CD4-positive, alpha-beta T cell treated with Interleukin-4 for 1 hour (primary cell): ENCODE measurements around the gene NXPE1.
"Not testable (repeated sequence)": the region's sequence is repeated elsewhere in the genome, so short reads cannot be mapped to it uniquely, and the experiment has no call there.

Experiments
- DNase-seq, 2 donors: peaks; one replicate each; pipeline ENCODE4 v3.0.0-alpha.2; 2020 to 2022

The NXPE1 gene

DNA sequence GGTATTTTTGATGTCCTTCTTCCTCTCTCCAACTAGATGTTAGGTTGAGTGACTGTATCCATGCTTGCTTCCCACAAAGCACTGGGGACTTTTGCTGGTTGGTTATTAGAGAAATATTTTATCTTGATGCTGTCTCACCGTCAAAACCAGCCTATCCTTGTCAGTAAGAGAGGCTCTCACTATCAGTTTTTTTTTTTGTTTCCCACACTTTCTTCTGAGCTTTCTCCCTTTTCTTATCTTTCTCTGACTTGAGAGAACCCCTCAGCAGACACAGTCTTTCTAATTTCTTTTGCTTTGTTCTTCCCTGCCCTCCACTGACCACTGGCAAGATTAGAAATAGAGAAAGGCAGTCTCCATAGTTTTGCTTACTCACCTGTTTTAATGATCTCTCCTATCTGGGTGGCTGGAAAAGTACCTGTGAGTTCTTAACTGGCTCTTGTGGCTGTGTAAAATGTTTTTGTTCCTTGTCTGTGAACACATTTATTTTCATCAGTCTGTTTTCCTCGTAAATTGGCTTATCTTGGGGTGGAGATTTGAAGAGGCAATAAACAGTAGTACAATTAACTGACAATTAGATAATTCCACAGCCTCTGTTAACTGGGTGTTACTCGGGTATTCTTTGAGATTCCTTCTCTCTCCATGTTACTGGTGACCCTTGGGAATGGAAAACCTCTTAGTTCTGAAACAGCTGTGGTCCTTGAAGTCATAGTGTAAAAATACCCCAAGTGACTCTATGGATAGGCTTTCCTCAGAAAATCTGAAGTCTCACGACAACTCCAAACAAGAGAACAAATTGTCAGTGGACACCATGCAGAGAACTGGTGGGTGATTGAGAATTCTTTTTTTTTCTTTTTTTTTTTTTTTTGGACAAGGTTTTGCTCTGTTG lies at the start of gene NXPE1:
TSS of gene NXPE1 (minus strand) at position 457 of the 886 bp plus-strand sequence. CDS start 8,680 bp downstream, outside the sequence.
- DNase-seq = no peak

- no peak for DNase-seq
Observed at GRCh38 chr11:114609429-114609828, 49.7 kb upstream of the NXPE1 start.

GRCh38 chr11:114608605-114609004 lies 48.9 kb upstream of the NXPE1 start:
- not testable (repeated sequence) for DNase-seq

- no peak for DNase-seq
Observed at GRCh38 chr11:114607753-114608459, 48.2 kb upstream of the NXPE1 start.

DNA sequence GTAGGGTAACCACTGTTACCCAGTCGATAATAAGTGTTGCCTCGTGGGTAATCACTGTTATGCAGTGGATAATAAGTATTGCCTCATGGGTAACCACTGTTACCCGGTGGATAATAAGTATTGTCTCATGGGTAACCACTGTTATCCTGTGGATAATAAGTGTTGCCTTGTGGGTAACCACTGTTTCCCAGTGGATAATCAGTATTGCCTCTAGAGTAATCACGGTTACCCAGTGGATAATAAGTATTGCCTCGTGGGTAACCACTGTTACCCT lies 47.1 kb upstream of the NXPE1 start:
- not testable (repeated sequence) for DNase-seq

- DNase-seq = no peak
Observed at GRCh38 chr11:114606003-114606801, 46.5 kb upstream of the NXPE1 start.

DNA sequence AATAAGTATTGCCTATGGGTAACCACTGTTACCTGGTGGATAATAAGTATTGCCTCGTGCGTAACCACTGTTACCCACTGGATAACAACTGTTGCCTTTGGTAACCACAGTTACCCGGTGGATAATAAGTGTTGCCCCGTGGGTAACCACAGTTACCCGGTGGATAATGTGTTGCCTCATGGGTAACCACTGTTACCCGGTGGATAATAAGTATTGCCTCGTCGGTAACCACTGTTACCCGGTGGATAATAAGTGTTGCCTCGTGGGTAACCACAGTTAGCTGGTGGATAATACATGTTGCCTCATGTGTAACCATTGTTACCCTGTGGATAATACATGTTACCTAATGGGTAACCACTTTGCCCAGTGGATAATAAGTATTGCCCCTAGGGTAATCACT lies 45.7 kb upstream of the NXPE1 start:
- DNase-seq = no peak

DNA sequence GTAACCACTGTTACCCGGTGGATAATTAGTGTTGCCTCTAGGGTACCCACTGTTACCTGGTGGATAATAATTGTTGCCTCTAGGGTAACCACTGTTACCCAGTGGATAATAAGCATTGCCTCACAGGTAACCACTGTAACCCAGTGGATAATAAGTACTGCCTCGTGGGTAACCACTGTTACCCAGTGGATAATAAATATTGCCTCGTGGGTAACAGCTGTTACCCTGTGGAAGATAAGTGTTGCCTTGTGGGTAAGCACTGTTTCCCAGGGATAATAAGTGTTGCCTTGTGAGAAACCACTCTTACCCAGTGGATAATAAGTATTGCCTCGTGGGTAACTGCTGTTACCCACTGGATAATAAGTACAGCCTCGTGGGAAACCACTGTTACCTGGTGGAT lies 45.2 kb upstream of the NXPE1 start:
- DNase-seq = no peak

DNA sequence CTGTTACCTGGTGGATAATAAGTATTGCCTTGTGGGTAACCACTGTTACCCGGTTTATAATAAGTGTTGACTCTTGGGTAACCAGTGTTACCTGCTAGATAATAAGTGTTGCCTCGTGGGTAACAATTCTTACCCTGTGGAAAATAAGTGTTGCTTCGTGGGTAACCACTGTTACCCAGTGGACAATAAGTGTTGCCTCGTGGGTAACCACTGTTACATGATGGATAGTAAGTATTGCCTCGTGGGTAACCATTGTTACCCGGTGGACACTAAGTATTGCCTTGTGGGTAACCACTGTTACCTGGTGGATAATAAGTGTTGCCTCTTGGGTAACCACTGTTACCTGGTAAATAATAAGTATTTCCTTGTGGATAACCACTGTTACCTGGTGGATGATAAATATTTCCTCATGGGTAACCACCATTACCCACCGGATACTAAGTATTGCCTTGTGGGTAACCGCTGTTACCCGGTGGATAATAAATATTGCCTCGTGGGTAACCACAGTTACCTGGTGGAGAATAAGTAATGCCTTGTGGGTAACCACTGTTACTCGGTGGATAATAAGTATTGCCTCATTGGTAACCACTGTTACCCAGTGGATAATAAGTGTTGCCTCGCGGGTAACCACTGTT lies 44.6 kb upstream of the NXPE1 start:
- no peak for DNase-seq

- not testable (repeated sequence) for DNase-seq
Observed at GRCh38 chr11:114603151-114603550, 43.5 kb upstream of the NXPE1 start.

DNA sequence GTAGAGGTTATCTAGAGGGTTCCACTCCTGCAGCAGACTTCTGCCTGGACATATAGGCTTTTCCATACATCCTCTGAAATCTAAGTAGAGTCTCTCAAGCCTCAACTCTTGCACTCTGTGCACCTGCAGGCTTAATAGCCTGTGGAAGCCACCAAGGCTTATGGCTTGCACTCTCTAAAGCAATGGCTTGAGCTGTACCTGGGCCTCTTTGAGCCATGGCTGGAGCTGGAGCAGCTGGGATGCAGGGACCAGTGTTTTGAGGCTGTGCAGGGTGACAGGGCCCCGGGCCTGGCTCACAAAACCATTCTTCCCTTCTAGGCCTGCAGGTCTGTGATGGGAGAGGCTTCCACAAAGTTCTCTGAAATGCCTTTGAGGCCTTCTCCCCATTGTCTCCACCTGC lies 38.8 kb upstream of the NXPE1 start:
- no peak for DNase-seq

GRCh38 chr11:114596175-114596919 lies 36.7 kb upstream of the NXPE1 start:
- DNase-seq = no peak

GRCh38 chr11:114595571-114595970 lies 35.9 kb upstream of the NXPE1 start, which contains the start of gene NXPE4:
TSS of gene NXPE4 (minus strand) at chr11:114595786. CDS start at chr11:114594759, 1,027 bp downstream.
- no peak for DNase-seq

GRCh38 chr11:114594703-114595102 lies 35.0 kb upstream of the NXPE1 start:
- DNase-seq = no peak

DNA sequence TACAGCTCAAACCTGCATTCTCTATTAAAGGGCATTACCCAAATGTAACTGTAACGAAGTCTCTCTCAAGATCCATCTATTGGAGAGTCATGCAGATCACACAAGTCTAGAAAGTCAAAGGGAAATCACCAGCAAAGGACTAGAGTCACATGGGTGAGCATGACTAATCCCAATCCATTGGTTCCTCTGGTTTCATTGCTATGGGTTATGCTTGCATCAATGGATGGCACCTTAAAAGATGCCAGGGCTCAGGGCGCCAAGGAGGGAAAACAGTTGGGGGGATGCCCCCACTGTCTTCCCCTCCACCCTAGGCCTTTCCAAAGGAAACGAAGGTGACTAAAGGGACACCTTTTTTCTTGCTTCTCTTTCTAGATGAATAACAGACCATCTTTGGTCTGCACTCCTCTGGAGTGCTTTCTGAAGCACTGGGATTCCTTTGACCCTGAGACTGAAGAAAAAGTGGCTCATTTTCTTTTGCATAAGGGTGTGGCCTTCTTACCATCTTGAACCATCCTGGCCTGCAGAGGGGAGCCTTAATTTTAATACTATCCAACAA lies 27.8 kb upstream of the NXPE1 start:
- no peak for DNase-seq

GRCh38 chr11:114586797-114587196 lies 27.1 kb upstream of the NXPE1 start:
- DNase-seq = no peak

DNA sequence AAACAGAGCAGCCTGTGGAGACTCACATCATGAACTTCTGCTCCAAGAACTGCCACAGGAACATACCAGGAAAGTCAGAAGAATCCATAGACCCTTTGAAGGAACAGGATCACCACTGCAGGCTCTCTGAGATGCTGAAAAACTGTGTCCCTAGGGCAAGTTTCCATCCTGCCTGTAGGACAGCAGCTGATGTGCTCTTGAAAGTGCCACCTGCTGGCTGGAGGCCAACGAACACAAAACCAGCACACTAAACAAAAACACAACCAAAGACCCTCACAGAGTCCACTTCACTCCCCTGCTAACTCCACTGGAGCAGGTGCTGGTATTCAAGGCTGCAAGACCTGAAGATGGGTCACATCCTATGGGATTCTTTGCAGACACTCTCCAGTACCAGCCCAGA lies 12.0 kb upstream of the NXPE1 start:
- no peak for DNase-seq

GRCh38 chr11:114569801-114570200 lies 10.1 kb upstream of the NXPE1 start:
- DNase-seq = no peak

DNA sequence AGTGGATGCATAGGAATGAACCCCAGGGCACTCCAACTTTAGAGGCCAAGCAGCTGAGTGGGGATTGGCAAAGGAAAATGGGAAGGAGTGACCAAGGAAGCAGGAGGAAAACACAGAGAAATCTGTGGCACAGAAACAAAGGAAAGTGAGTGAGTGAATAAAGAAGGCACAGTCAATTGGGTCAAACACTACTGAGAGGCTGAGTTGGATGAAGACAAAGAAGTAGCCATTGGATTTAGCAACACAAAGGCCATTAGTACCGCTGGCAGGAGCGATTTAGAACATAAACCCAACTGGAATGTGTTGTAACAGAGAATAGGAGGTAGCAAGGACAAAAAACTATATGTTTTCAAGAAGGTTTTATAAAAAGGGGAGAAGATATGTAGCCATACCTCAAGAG lies 6.6 kb upstream of the NXPE1 start:
- no peak for DNase-seq

DNA sequence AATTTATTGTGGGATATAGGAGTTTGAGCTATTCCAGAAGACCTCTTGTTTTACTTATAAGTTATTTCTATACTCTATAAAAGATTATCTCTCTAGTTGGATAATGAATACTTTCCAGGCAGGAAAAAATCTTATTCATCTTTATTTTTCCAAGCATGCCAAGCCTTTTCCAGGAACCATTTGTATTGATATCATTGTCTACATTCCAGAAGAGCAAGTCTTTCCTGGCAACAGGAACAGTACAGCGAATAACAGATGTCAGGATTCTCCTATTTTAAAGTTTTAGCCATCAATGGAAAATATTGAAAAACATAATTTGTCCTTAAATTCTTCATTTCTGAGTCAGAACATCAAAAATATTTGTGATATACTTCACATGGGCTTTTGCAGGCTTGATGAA lies 5.2 kb upstream of the NXPE1 start:
- no peak for DNase-seq

DNA sequence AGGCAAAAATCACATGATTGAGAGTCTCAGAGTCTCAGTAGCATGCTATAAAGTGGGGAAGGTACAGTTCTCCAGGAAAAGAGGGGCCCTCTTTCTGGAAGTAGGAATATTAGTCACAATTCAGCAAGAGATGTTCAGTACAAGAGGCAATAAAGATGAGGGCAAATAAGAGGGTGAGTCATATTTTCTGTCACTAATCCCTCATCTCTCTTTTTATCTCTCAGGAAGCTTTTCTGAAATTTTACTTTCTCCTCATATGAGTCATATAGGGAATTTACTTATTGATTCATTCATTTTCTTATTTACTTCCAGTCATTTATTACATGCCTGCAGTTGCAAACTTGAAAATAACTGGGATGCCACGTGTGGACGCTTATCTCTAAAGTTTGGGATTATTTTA lies 3.4 kb upstream of the NXPE1 start:
- no peak for DNase-seq
